LHCN-M2 (cell line): ENCODE results near the gene SMIM7. TPM values are rescaled to one million over a fixed set of nuclear protein-coding genes. Genes with fewer than 3 reads are reported as not detected.
A peak's percentile ranks its signal among the peaks of the same experiment; 100 is the strongest.
"Not testable (repeated sequence)": the region's sequence is repeated elsewhere in the genome, so short reads cannot be mapped to it uniquely, and the experiment has no call there.

Experiments used
- DNase-seq: peaks from one replicate; pipeline ENCODE4 v3.0.0-alpha.2; 2012; ENCODE audit warnings: low read depth
- total RNA-seq: library from RNA; depleted of rRNA; stranded (reverse); fragments of >200 nt; gene quantifications from 2 replicates; pipeline ENCODE4 v1.2.3, GENCODE V29; 2014

SMIM7 gene
- total RNA-seq, 1 experiment from 2014 or later = 97.1 TPM

DNA sequence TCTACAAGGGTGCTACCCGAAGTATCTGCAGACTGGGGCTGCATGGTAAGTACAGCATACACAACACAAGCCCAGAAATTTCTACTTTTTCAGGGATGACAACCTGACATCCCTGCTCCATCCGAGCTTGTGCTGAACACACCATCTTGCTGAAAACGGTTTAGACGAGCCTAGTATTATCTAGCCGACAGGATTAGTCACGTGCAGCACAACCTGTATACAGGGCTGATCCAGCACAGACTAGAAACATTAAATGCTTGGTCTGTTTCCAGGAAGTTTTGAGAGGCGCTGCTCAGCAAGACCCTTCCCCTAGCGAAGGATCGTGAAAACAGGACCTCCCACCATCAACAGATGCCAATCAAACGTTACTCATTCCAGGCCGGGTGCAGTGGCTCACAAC is 4.2 kb downstream of the SMIM7 start:
- DNase-seq = no peak

DNA sequence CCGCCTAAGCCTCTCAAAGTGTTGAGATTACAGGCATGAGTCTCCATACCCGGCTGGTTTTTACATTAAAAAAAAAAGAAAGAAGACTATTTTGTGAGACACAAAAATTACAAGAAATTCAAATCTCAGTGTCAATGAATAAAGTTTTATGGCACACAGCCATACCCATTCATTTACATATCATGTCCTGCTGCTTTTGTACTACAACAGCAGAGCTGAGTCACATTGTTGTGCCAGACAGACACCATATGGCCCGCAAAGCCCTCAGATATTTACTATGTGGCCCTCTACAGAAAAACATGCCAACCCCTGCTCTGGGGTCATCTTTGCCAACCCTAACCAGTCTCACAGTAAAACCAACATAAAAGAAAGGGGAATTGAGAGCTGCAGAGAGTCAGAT is 5.3 kb downstream of the SMIM7 start:
- peak; percentile 19 for DNase-seq

DNA sequence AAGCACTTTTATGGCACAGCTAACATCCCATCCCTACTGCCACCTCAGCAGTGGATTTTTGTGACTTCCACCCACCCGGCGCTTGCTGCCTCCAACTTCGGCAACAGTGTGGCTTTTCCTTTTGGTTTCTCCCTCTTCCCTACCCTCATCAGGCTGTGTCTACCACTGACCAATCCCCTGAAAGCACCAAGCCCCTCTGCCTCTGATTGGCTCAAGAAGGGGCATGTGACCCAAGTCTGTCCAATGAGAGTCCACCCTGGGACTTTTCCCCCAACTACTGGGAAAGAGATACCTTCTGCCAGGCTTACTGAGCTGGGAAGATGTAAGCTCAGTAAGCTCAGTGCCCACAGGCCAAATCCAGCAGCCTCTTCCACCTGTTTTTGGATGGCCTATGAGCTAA is 5.8 kb downstream of the SMIM7 start:
- DNase-seq = peak; percentile 12

DNA sequence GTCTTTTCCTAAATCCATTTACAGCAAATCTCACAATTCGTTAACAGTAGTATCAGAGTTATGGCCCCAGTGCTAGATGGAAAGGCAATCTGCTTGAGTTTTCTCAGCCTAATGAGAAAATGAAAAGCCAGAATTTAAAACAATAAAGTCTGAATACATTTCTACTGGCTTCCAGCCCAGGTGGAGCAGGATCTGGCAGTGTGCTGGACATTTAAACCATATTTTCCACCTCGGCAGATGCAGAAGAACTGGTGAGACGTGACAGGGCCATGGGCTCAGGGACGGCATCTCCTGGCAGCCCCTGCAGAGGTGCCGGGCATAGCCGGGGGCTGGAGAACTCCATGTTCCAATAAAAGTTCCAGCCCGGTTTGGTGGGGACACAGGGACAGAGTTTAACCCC is 7.1 kb downstream of the SMIM7 start:
- no peak for DNase-seq

DNA sequence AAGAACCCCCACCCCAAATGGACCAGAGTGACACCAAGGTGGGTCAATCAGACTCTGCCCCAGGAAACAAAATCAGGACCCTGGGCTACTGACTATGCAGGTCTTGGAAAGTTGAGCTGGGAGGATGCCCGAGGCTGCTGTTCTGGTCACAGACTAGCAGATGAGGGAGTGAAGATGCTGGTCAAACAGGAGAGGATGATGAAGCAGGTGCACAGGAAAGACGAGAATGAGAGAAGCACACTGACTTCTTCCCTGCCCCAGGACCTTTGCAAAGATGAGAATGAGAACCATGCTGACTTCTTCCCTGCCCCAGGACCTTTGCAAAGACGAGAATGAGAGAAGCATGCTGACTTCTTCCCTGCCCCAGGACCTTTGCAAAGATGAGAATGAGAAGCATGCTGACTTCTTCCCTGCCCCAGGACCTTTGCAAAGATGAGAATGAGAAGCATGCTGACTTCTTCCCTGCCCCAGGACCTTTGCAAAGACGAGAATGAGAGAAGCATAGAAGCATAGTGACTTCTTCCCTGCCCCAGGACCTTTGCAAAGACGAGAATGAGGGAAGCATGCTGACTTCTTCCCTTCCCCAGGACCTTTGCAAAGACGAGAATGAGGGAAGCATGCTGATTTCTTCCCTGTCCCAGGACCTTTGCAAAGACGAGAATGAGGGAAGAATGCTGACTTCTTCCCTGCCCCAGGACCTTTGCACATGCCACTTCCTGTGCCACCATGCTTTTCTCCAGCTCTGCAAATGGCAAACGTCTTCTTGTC is 8.3 kb downstream of the SMIM7 start:
- DNase-seq = not testable (repeated sequence)

DNA sequence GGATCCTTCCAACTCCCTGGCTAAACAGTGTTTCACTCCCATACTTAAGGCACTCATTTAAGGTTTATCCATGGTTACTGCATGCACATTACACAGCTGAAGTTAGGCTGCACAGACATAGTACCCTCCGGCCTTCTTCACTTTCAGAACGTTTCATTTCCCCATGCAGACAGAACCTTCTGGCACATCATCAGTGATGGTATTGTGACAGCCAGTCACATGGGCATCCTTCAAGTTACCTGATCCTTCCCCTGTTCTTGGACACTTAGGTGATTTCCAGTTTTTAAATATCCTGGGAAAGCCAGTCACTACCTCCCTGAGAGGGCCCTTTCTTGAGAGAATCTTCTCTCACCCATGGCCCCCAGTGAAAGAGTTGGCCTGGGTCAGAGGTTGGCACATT is 9.1 kb downstream of the SMIM7 start:
- DNase-seq = no peak

DNA sequence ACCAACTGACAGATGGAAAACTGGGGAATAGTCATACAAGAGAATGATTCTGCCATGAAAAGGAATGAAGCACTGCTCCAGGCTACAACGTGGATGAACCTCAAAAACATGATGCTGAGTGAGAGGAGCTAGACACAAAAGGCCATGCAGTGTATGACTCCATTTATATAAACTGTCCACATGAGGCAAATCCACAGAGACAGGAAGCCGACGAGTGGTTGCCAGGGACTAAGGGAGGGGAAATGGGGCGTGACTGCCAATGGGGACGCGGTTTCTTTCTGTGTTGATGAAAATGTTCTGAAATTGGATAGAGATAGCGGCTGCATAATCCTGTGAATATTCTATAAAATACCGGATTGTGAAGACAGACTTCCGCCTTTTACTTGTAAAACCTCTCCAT is 10.2 kb downstream of the SMIM7 start:
- no peak for DNase-seq

DNA sequence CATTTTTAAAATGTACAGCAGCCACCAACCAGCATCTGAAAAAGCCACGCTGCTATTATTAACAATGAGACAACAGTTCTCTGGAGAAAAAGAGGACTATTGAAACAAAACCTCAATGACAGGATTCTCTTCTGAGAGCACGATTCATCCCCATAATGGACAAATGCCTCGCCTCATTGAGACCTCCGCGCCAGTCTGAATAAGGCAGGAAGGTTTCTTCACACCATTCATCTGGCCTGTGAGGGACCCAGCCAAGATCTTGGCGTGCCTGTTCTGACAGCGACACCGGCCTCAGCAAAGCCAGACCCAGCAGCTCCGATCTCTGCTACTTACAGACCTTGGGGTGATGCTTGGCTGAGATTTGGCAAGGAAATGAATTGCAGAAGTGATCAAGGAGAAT is 14.8 kb downstream of the SMIM7 start:
- DNase-seq = no peak

DNA sequence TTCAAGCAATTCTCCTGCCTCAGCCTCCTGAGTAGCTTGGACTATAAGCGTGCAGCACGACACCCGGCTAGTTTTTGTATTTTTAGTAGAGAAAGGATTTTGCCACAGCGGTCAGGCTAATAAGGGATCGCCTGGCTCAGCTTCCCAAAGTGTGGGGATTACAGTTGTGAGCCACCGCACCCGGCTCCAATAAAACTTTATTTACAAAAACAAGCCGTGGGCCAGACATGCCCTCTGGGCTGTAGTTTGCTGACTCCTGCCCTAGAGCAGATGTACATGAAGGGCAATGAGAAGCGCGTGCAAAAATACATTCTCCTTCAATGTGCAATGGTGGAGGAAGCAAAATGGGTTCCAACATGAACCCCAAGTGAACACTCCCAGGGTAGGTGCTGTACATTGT is 18.2 kb downstream of the SMIM7 start:
- no peak for DNase-seq

DNA sequence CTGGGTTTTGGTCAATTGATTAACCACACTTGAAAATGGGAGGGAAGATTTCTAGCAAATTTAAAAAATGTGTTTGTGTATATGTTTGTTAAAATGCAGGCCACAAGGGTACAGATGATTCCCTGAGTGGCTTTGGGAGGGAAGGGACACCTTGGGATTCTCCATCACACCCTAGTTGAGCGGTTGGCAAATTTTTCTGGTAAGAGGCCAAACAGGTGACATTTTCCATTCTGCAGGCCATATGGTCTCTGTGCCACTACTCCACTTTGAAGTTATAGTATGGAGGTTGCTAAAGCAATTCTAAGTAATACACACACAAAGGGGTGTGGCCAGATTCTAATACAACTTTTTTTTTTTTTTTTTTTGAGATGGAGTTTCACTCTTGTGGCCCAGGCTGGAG is 19.0 kb downstream of the SMIM7 start:
- no peak for DNase-seq

DNA sequence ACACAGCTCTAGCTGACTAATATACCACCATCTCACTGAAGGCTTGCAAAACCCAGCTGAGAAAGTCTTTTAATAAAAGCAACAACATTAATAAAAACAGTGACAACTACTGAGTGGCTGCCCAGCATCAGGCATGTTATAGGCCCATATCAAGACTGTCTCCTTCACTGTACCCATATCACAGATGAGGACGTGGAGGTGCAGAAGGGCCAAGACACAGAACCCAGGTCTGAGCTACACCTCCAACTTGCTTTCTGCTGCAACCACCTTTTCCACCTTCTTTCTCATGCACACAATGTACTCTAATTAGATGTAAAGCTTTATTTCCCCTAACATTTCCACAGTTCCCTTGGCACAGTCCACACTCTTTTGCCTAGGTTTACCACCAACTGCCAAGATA is 21.3 kb downstream of the SMIM7 start:
- no peak for DNase-seq

DNA sequence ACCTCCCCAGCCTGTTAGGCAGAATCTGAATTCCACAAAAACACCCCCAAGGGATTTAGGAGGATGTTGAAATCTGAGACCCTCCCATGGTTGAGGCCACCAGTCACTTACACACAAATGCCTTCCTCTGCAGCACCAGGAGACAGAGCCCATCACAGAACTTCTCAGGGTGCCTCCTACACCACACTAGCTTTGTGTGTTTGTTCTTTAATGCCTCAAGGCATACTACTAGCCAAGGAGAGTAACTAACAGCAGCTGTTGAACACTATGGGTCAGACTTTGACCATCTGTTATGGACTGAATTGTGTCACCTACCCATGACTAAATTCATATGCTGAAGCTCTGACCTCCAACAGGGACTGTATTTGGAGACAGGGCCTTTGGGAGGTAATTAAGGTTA is 22.4 kb downstream of the SMIM7 start:
- peak; percentile 66 for DNase-seq

DNA sequence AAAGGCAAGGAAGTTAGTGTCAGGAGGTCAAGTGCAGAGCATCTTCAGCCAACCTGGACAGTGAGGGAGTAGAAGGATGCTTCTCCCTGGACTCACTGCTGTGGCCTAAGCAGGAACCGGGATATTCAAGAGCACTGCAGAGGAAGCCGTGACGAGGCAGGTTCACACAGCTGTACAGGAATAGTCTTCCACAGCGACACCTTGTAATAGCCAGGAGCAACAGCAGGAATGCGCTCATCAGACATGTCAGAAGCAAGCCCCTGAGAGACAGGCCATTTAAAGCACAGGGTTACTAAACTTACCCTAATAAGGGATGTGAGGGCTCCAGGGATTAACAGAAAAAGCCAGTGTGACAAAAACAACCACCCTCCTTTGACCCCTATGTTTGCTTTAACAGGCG is 28.5 kb downstream of the SMIM7 start:
- DNase-seq = no peak

DNA sequence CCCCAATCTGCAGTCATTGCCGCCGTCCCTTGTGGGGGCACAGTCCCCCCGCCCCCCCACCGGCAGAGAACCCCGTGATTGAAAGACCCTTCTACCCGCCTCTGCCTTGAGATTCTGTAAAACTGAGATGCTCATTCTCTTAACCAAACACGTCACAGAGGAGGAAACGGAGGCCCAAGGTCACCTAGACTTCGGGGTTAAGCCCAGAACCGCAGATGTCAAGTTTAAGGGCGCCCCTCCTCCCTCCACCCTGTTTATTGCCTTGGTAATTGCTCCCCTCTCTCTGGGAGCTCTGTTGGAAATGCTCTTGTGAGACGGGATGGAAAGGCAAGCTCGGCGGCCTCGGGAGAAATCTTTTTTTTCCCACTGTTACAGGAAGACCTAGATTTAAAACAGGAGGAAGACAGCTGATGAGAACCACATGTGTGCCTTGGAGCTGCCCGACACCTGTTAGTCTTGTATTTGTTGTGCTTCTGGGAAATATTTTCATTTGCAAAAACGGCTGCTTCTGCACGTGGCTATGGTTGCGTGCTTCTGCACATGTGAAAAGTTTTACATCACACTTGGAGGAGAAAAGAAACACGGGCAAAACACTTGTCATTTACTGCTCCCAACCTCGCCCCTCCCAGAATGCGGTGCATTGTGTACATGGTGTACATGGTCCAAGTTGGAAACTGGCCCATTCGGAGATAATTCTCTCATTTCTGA is 30.8 kb downstream of the SMIM7 start:
- peak; percentile 91 for DNase-seq

DNA sequence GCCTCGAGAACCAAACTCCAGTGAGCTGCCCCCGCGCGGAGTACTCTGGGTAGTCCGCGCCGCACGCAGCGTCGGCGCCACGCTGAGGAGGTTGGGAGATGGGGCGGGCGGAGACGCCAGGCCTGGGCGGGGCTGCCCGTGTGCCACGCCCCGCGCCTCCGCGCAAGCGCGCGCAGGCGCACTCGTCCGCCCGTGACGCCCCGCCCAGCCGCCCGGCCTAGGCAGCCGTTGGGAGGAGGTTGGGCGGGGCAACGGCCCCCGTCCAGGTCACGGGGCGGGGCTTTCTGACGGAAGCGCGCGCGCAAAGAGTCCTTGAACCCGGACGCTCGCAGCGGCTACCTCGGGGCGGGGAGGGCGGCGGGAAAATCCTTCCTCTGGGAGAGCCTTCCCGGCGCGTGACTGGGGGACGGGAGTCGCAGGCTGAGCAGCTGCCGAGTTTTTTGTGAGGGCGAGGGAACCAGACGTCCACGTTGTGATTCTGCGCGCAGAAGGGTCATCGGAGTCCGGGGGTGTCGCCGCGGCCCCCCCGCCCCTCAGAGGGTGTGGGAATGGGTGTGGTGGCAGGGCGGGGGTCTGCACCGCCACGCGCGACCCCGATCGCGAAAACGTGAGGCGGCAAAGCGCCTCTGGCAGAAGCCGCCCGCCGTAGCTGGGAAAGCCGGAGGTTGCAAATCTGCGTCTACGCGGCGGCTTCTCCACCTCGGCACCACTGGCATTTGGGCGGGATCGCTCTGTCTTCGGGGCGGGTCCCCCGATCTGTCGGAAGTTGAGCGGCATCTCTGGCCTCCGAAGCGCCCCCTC is 31.6 kb downstream of the SMIM7 start, which contains the start of gene MED26:
Gene MED26 (minus strand): TSS at position 22 of the 801 bp plus-strand sequence. CDS start 261 bp downstream, outside the sequence.
- peak; percentile 89 for DNase-seq

DNA sequence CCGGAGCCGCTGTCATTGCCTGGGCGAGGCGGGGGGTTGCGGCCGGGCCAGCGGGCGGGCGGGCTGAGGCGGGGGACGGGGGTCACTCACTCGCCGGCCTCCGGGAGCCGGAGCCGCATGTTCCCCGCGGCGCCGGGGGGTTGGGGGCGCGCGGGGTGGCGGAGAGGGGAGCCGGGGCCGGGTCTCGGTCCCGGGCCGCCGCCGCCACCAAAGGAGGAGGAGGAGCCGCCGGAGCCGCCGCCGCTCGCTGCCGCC is 32.1 kb downstream of the SMIM7 start:
- no peak for DNase-seq

DNA sequence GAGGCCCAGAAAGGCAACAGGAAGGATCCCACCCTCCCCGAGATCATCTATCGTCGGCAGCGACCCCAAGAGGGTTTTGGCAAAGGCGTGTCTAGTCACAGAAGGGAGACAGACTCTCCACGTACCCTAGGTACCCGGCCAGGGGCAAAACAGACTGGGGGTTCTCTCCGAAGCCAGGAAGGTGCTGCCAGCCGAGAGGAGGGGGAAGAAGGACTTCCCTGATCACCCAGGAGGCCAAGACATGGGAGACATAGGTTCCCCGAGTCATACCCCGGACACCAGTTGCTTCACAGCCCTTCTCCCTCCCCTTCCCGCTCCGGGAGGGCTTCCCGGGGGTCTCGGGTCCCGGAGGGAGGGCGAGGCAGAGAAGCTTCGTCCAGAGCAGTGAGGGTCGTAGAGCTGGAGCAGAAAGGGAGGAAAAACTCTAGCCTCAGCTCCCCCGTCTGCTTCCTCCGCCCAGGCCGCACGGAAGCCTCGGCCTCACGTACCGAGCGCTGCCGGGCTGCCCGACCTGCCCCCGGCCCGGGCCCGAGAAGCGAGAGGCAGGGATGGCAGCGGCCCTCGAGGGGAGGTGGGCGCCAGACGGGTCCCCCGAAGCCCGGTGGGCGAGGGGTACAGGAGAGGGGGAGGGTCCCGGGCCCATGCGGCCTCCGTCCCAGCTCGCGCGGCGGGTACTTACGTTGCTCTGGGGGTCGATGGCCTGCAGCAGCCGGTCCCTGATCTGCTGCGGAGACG is 32.6 kb downstream of the SMIM7 start:
- DNase-seq = no peak

DNA sequence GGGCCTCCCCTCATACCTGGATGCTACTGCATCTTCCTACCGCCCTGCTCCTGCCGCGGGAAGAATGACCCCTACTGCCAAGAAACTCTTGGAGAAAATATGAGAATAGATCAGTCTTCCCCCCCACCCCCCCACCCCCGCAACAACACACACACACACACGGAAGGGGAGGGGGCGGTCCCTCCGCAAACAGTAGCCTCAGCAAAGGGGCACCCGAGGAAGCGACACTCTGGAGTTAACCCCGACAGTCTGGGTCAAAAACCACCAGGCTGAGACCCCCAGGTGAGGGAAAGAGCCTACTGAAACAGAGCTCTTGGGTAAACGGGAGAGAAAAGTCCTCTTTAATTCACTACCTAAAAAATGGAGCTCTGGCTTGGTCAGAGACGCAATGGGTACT is 33.1 kb downstream of the SMIM7 start:
- DNase-seq = no peak

DNA sequence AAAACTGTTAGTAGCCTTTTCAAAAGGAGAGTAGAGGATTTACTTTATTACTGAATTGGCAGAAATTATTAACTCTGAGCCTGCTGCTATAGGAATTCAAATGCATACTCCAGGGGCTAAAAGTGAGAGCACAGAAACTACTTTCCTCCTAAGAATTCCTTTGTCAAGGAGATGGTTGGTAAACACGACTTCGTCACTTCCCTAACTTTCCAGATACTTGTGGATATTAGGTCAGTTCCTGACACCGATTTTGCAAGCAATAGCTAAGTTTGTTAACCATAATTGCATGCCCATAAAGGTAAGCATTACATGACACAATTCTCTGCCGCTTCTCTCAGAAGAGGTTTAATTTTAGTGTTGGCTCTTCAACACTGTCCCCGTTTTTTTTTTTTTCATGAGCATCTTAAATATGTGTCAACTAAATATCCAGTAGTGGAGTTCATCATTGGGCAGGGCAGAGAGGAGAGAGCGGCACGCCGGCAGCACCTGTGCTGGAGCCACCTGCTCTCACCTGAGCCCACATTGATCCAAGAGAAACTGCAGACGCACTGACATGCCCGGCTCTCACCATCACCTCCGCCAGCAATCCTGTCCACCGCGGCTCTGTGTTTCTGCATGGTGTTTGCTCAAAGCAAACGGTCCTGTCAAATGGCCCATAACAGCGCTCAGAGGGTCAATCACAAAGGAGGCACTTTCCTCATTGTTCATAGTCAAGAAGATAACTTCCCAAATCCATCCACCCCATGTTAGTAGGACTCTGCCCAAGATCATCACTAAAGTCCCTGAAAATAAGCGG is 34.6 kb downstream of the SMIM7 start:
- no peak for DNase-seq

DNA sequence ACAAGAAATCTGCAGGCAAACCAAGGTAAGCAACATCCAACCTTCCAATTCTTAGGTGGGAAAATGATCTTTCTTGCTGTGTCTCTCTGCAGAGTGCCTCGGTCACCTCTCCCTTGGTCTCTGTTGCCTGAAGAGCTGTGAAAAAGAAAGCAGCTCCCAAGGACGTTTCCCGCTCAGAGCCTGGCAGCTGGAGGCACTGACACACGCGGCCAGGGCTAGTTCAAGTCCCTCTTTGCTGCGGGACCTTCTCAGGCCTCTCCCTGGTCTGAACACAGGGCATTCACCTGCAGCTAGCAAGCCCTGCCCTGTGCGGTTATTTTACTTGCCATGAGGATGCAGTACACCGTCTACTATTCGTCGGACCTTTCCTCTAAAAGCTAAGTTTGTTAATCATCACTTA is 35.7 kb downstream of the SMIM7 start:
- DNase-seq = no peak

DNA sequence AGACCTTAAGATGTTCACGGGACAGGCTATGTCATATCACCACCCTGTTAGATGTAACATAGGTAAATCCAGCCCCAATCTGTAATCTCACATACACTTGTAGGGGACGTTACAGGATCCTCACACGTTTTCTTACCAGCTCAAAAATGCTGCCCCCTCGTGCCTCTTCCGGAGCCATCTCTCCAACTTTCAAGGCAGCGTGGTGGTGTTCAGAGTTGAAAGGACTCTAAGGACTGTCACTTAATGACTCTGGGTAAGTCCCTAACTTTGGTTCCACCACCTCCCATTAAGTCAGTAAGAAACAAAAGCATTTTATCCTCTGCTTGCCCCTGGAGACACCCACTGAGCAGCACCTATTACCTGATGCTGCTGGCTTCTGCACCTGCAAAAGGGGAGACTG is 36.4 kb downstream of the SMIM7 start:
- no peak for DNase-seq
